GM12878 (cell line): ENCODE results near the gene UGGT2. TPM values are rescaled to one million over a fixed set of nuclear protein-coding genes. Genes with fewer than 3 reads are reported as not detected.

ENCODE experiments used
- ATAC-seq: fragments of 200-7000 bp; cut with Tn5 transposase; 3 replicates; pipeline ENCODE4 v1.9.1; 2020; ENCODE audit warnings: mild to moderate bottlenecking, moderate library complexity
- BruUV-seq: library from RNA; stranded (reverse); fragments of 400-500 nt; replicated peaks from 2 replicates; lab custom pipeline; 2021; lab: Mats Ljungman, UMichigan
- CTCF ChIA-PET: fragments of 300-600 bp; sonication (Branson Sonifier 250); formaldehyde crosslinking; extraction: SDS; loops from one replicate; lab custom pipeline; 2021; ENCODE audit warnings: inconsistent platforms; lab: Yijun Ruan, JAX
- POLR2A ChIA-PET: fragments of 350-600 bp; formaldehyde crosslinking; extraction: SDS; loops from one replicate; lab custom pipeline; 2021; ENCODE audit warnings: inconsistent platforms; lab: Charles Lee
- RAD21 ChIA-PET: fragments of 300-600 bp; sonication (Branson Sonifier 250); formaldehyde crosslinking; loops from one replicate; lab custom pipeline; 2023; ENCODE audit warnings: antibody characterized with exemption; ENCODE audit not compliant: unreplicated experiment; lab: Charles Lee
- SMC1A ChIA-PET: fragments of 300-600 bp; sonication (Branson Sonifier 250); formaldehyde crosslinking; loops from one replicate; lab custom pipeline; 2023; ENCODE audit not compliant: unreplicated experiment, uncharacterized antibody; lab: Charles Lee
- DNase-seq: peaks from one replicate; pipeline ENCODE4 v3.0.0-alpha.2; 2011; ENCODE audit warnings: low read depth, low spot score
- FAIRE-seq: peaks from 3 replicates; lab custom pipeline; 2011; peaks lifted over from hg19 to GRCh38; lab: Jason Lieb, UNC
- H2AFZ ChIP-seq: 2 replicates; pipeline ENCODE4 v1.6.0; 2011; ENCODE audit warnings: low read depth, low read length, control low read depth; ENCODE audit not compliant: control insufficient read depth
- H3K27ac ChIP-seq: 2 replicates; pipeline ENCODE4 v1.5.1; 2011; ENCODE audit warnings: control low read depth; ENCODE audit not compliant: control insufficient read depth, insufficient read depth
- H3K27me3 ChIP-seq, 2 experiments: replicated peaks in 1 of 2; 2 replicates each; pipeline versions ENCODE4 v1.6.0 to v1.6.1; 2011; ENCODE audit warnings: low read length in 1 of 2; ENCODE audit not compliant: control insufficient read depth in 2 of 2, insufficient read depth in 2 of 2
- H3K36me3 ChIP-seq, 2 experiments: 2 replicates each; pipeline ENCODE4 v1.5.1; 2011; ENCODE audit warnings: low read length in 1 of 2; ENCODE audit not compliant: control insufficient read depth in 2 of 2, insufficient read depth in 2 of 2
- H3K4me1 ChIP-seq: 2 replicates; pipeline ENCODE4 v1.6.1; 2011; ENCODE audit warnings: mild to moderate bottlenecking, low read length, moderate library complexity, mixed read lengths; ENCODE audit not compliant: control insufficient read depth, insufficient read depth
- H3K4me2 ChIP-seq: 2 replicates; pipeline ENCODE4 v1.6.0; 2011; ENCODE audit warnings: control low read depth; ENCODE audit not compliant: control insufficient read depth, insufficient read depth
- H3K4me3 ChIP-seq: fragments of 200-600 bp; sonication (generic); 2 replicates; pipeline ENCODE4 v1.5.1; 2016
- H3K79me2 ChIP-seq: 2 replicates; pipeline ENCODE4 v1.6.0; 2011; ENCODE audit warnings: low read length; ENCODE audit not compliant: control insufficient read depth, insufficient read depth
- H3K9ac ChIP-seq: 2 replicates; pipeline ENCODE4 v1.8.0; 2011; ENCODE audit warnings: low read length, control low read depth, mixed read lengths; ENCODE audit not compliant: control insufficient read depth, insufficient read depth
- H3K9me3 ChIP-seq: replicated peaks from 3 replicates; pipeline ENCODE4 v1.5.1; 2011; ENCODE audit warnings: mild to moderate bottlenecking, low read length; ENCODE audit not compliant: control insufficient read depth, insufficient read depth
- H4K20me1 ChIP-seq: 2 replicates; pipeline ENCODE4 v1.6.0; 2011; ENCODE audit not compliant: control insufficient read depth, insufficient read depth
- BRCA1 ChIP-seq: IDR thresholded peaks from 2 replicates; pipeline ENCODE4 v1.6.1; 2011; ENCODE audit warnings: low read depth, low read length, improper control_type of control experiment
- FOXM1 ChIP-seq: IDR thresholded peaks from 2 replicates; pipeline ENCODE4 v1.6.1; 2012; ENCODE audit warnings: low read depth, mild to moderate bottlenecking, inconsistent platforms, low read length, moderate library complexity
- IKZF1 ChIP-seq: fragments of 450-650 bp; conservative IDR thresholded peaks from 2 replicates; pipeline ENCODE4 v1.6.1; 2017; ENCODE audit warnings: antibody characterized with exemption, mild to moderate bottlenecking
- JUND ChIP-seq: IDR thresholded peaks from 2 replicates; pipeline ENCODE4 v1.6.1; 2012; ENCODE audit warnings: low read depth, mild to moderate bottlenecking, low read length, improper control_type of control experiment, moderate library complexity
- KAT2A ChIP-seq: conservative IDR thresholded peaks from 2 replicates; pipeline ENCODE4 v1.6.1; 2011; ENCODE audit warnings: low read depth, low read length; ENCODE audit not compliant: control insufficient read depth
- PML ChIP-seq: IDR thresholded peaks from 2 replicates; pipeline ENCODE4 v1.6.1; 2012; ENCODE audit warnings: low read length, inconsistent platforms
- WGBS: methylation state at CpG from one replicate; pipeline ENCODE4 v1.1.6; 2016; ENCODE audit warnings: low lambda C conversion rate; ENCODE audit not compliant: insufficient replicate concordance, insufficient coverage; ENCODE audit errors: missing lambda C conversion rate; 5-methylcytosine and 5-hydroxymethylcytosine counted together
- in situ Hi-C: fragments of 300-500 bp; cut with MboI; formaldehyde crosslinking; loops from 9 replicates; pipeline ENCODE4 v1.14.3; 2018; ENCODE audit warnings: mixed read lengths
- intact Hi-C: fragments of 100-400 bp; cut with micrococcal nuclease; formaldehyde crosslinking; loops from one replicate; pipeline ENCODE4 v1.14.2; 2022; ENCODE audit not compliant: unreplicated experiment
- polyA plus RNA-seq, 11 experiments: library from polyadenylated mRNA; depleted of rRNA in 4 of 11; unstranded in 6 of 11; stranded (reverse) in 5 of 11; fragments of >200 nt; fragmentation: Nextera tagmentation in 4 of 11; fragmentation: Illumina TruSeq in 1 of 11; extraction: Ambion mirVana in 4 of 11; extraction: Trizol in 1 of 11; gene quantifications; 1 replicate in 1 of 11; 2 replicates in 10 of 11; pipeline versions ENCODE4 v1.2.1 to v1.2.3, GENCODE V29; 2011 to 2016; ENCODE audit warnings: inconsistent platforms in 2 of 11, missing spikeins in 2 of 11, low read depth in 1 of 11
- small RNA-seq: library from RNA; depleted of rRNA; stranded (forward); fragments of <200 nt; gene quantifications from one replicate; pipeline ENCODE3, GENCODE V24; 2014
- total RNA-seq, 4 experiments: library from RNA; depleted of rRNA in 3 of 4; stranded (reverse); fragments of >200 nt in 3 of 4; fragmentation: Illumina TruSeq in 1 of 4; extraction: Trizol in 1 of 4; gene quantifications; 2 replicates each; pipeline versions ENCODE4 v1.2.1 to v1.2.3, GENCODE V29; 2013 to 2021
- TF ChIP-seq, protein P1 (sequence below): fragments of 450-650 bp; IDR thresholded peaks from 2 replicates; pipeline ENCODE4 v1.6.1; 2017; ENCODE audit warnings: antibody characterized with exemption, mild to moderate bottlenecking, moderate library complexity

UGGT2 gene
- total and polyA plus RNA-seq, 10 of the 15 experiments (the other 5 are each of a cell fraction or from before 2014, with no cell fraction given) = 4.9 to 29.0 (median 17.3) TPM

DNA sequence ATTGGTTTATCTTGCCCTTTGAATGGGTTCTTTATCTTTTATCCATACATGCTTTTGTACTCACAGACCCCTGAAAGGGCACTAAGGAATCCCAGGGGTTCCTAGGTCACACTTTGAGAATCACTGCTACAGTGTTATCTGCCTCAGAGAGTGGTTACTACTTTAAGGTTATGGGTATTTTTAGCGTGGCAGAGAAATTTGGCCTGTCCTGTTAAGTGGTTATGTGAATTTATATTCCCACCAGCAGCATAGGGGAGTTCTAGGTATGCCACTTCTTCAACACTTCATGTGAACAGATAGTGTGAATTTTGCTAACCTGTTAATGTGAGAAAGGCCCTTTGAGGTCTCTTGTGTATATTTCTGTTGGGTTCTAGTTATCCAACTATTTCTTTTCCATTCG is 300.5 kb downstream of the UGGT2 start:
- DNase-seq = no peak
- Histone ChIP-seq H3K4me2 (no peak overlapping the region), H3K9ac (no peak overlapping the region), H3K4me3 (no peak overlapping the region), H3K27ac (no peak overlapping the region), H3K79me2 (peaks cover 2% of the 10 kb centered on the region), H3K4me1 (no peaks in the 10 kb centered on the region), H3K9me3 (no peaks in the 10 kb centered on the region; the same call in 2 of the 3 replicates), H3K27me3 (no peaks in the 10 kb centered on the region), H2AFZ (no peak overlapping the region), H4K20me1 (no peaks in the 10 kb centered on the region), H3K36me3 (peaks cover 0 to under 1% of the 10 kb centered on the region in 2 experiments; a peak in 1 of 4 replicates)
- ChIA-PET CTCF (no interaction called here), SMC1A (interaction anchor here (0.6 kb wide), 1 partner anchor 10 kb away, joined by 3 read pairs; no protein-coding TSS in a partner anchor), POLR2A (no interaction called here), RAD21 (no interaction called here)
- no peak for ATAC-seq
- FAIRE-seq = no peak
- intact Hi-C loops = no loop called here
- in situ Hi-C loops = no loop called here
- 98% methylated on average over 2 of the region's 2 CpGs for WGBS
- no TSS peak for BruUV-seq
- TF ChIP-seq, protein P1, sequence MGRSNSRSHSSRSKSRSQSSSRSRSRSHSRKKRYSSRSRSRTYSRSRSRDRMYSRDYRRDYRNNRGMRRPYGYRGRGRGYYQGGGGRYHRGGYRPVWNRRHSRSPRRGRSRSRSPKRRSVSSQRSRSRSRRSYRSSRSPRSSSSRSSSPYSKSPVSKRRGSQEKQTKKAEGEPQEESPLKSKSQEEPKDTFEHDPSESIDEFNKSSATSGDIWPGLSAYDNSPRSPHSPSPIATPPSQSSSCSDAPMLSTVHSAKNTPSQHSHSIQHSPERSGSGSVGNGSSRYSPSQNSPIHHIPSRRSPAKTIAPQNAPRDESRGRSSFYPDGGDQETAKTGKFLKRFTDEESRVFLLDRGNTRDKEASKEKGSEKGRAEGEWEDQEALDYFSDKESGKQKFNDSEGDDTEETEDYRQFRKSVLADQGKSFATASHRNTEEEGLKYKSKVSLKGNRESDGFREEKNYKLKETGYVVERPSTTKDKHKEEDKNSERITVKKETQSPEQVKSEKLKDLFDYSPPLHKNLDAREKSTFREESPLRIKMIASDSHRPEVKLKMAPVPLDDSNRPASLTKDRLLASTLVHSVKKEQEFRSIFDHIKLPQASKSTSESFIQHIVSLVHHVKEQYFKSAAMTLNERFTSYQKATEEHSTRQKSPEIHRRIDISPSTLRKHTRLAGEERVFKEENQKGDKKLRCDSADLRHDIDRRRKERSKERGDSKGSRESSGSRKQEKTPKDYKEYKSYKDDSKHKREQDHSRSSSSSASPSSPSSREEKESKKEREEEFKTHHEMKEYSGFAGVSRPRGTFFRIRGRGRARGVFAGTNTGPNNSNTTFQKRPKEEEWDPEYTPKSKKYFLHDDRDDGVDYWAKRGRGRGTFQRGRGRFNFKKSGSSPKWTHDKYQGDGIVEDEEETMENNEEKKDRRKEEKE = no peak
- TF ChIP-seq KAT2A (no peak), FOXM1 (no peak), BRCA1 (no peak), JUND (no peak), PML (no peak), IKZF1 (no peak)

Small RNAs within 50 kb of the gene (small RNA-seq; reads per million reads assigned to genes)
- gene HMGN1P24 = not detected

Other genes with a start within 250 kb of the UGGT2 start
- not detected in 2 replicates for gene HS6ST3, start 36.7 kb upstream of the UGGT2 start, total RNA-seq (2014; rRNA removed)
- gene HS6ST3, start 36.7 kb upstream of the UGGT2 start, total RNA-seq (2014; rRNA removed; fragmentation: Illumina TruSeq; extraction: Trizol) = not detected in 2 replicates
- gene HS6ST3, start 36.7 kb upstream of the UGGT2 start, total RNA-seq (2021) = not detected in 2 replicates
- 2.9 and 3.9 TPM in 2 replicates for gene HS6ST3, start 36.7 kb upstream of the UGGT2 start, polyA plus RNA-seq (2011; rRNA removed)
- under 0.01 TPM in 1 of 2 replicates, not detected in the other for gene HS6ST3, start 36.7 kb upstream of the UGGT2 start, polyA plus RNA-seq (2014; fragmentation: Illumina TruSeq; extraction: Trizol)
- not detected for gene HS6ST3, start 36.7 kb upstream of the UGGT2 start, polyA plus RNA-seq (2014; fragmentation: Nextera tagmentation; extraction: Ambion mirVana)
- not detected in 2 replicates for gene HS6ST3, start 36.7 kb upstream of the UGGT2 start, polyA plus RNA-seq (2014; rRNA removed)
- not detected for gene HS6ST3, start 36.7 kb upstream of the UGGT2 start, polyA plus RNA-seq (2016; fragmentation: Nextera tagmentation; extraction: Ambion mirVana)